ENCODE results near the gene ZNF124. TPM values are rescaled to one million over a fixed set of nuclear protein-coding genes. Genes with fewer than 3 reads are reported as not detected.

ZNF124 gene
- polyA plus RNA-seq, 1 donor from 2014 or later, result 23.6 TPM

- Histone ChIP-seq H3K36me3 (ENCODE audit: insufficient read depth, low read length) (no peaks in the 10 kb centered on the region), H3K9me3 (ENCODE audit: low read length) (no peaks in the 10 kb centered on the region), H3F3A (ENCODE audit: insufficient read depth, low read length, poor library complexity, severe bottlenecking) (no peaks in the 10 kb centered on the region), H3K4me2 (ENCODE audit: low read length) (no peak overlapping the region), H4K20me1 (ENCODE audit: insufficient read depth) (no peaks in the 10 kb centered on the region), H3K79me2 (replicated peaks; ENCODE audit: insufficient read depth, low read length) (no peaks in the 10 kb centered on the region), H3K9me2 (ENCODE audit: insufficient read depth, low read length) (no peaks in the 10 kb centered on the region), H3K27me3 (ENCODE audit: insufficient read depth, low read depth, low read length) (no peaks in the 10 kb centered on the region), H2AFZ (ENCODE audit: low read depth, low read length) (no peak overlapping the region), H3K27ac (ENCODE audit: low read length) (no peak overlapping the region), H3K9ac (ENCODE audit: low read length) (no peak overlapping the region), H3K4me3 (ENCODE audit: low read length) (no peak overlapping the region)
- no peak for TF ChIP-seq CTCF (IDR thresholded peaks at IDR 0.05; ENCODE audit: poor library complexity, severe bottlenecking)
- TF ChIP-seq REST (IDR thresholded peaks at IDR 0.05; ENCODE audit: borderline replicate concordance), result no peak
- TF ChIP-seq EZH2 (IDR thresholded peaks at IDR 0.05; ENCODE audit: borderline replicate concordance, insufficient read depth, low read length, poor library complexity, severe bottlenecking), result no peak
- TF ChIP-seq RAD21 (conservative IDR thresholded peaks at IDR 0.05), result no peak
- no peak for TF ChIP-seq POLR2AphosphoS5 (IDR thresholded peaks at IDR 0.05)
- no peak for TF ChIP-seq TAF1 (IDR thresholded peaks at IDR 0.05; ENCODE audit: low read depth)
Observed at GRCh38 chr1:247184254-247184653, 12.4 kb upstream of the ZNF124 start.

- Histone ChIP-seq H3K9ac (ENCODE audit: low read length) (no peak overlapping the region), H3K27me3 (ENCODE audit: insufficient read depth, low read depth, low read length) (no peaks in the 10 kb centered on the region), H3K4me2 (ENCODE audit: low read length) (no peak overlapping the region), H3K9me3 (ENCODE audit: low read length) (no peaks in the 10 kb centered on the region), H3K27ac (ENCODE audit: low read length) (no peak overlapping the region), H3K36me3 (ENCODE audit: insufficient read depth, low read length) (no peaks in the 10 kb centered on the region), H3K9me2 (ENCODE audit: insufficient read depth, low read length) (no peaks in the 10 kb centered on the region), H3K4me3 (ENCODE audit: low read length) (no peak overlapping the region), H2AFZ (ENCODE audit: low read depth, low read length) (no peak overlapping the region), H3K79me2 (replicated peaks; ENCODE audit: insufficient read depth, low read length) (no peaks in the 10 kb centered on the region), H3F3A (ENCODE audit: insufficient read depth, low read length, poor library complexity, severe bottlenecking) (no peaks in the 10 kb centered on the region), H4K20me1 (ENCODE audit: insufficient read depth) (no peaks in the 10 kb centered on the region)
- no peak for TF ChIP-seq REST (IDR thresholded peaks at IDR 0.05; ENCODE audit: borderline replicate concordance)
- no peak for TF ChIP-seq EP300 (conservative IDR thresholded peaks at IDR 0.05; ENCODE audit: poor library complexity, severe bottlenecking)
Observed at GRCh38 chr1:247182994-247183393, 11.2 kb upstream of the ZNF124 start.

Data from neural cell (in vitro differentiated cells).